Transverse colon (tissue), 4 donors: ENCODE measurements around the gene MTHFD1L.

Source experiments
- EP300 ChIP-seq: sonication (generic); formaldehyde crosslinking; IDR thresholded peaks from one replicate; pipeline ENCODE4 v1.6.1; 2017; ENCODE audit warnings: antibody characterized with exemption, low read depth
- POLR2A ChIP-seq: fragments of 450-650 bp; IDR thresholded peaks from one replicate; pipeline ENCODE4 v1.6.1; 2016; ENCODE audit warnings: antibody characterized with exemption, mild to moderate bottlenecking, moderate library complexity
- POLR2AphosphoS5 ChIP-seq, 3 donors: sonication (generic); formaldehyde crosslinking; IDR thresholded peaks; one replicate each; pipeline ENCODE4 v1.6.1; 2016; ENCODE audit warnings: antibody characterized with exemption in 3 of 3
- TF ChIP-seq, protein P1 (sequence below), 5 experiments: fragments of 200-600 bp in 3 of 5; fragments of 450-650 bp in 2 of 5; sonication (generic) in 3 of 5; IDR thresholded peaks; 1 replicate in 2 of 5; 2 replicates in 3 of 5; pipeline ENCODE4 v1.5.1; 2016 to 2017; ENCODE audit warnings: antibody characterized with exemption in 5 of 5, inconsistent platforms in 3 of 5, mild to moderate bottlenecking in 2 of 5, moderate library complexity in 1 of 5

DNA sequence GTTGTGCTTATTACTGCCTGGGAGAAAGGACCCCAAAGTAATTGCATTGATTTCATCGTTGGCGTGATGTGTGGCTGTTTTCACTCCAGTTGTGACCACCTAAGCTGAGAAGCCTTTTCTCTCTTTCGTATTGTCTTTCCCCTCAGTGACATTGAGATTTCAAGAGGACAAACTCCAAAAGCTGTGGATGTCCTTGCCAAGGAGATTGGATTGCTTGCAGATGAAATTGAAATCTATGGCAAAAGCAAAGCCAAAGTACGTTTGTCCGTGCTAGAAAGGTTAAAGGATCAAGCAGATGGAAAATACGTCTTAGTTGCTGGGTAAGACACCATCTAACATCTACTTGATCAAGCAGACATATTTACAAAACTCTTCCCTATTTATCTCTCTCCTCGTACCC lies 60.5 kb downstream of the MTHFD1L start:
- TF ChIP-seq POLR2A = no peak
- TF ChIP-seq, protein P1, sequence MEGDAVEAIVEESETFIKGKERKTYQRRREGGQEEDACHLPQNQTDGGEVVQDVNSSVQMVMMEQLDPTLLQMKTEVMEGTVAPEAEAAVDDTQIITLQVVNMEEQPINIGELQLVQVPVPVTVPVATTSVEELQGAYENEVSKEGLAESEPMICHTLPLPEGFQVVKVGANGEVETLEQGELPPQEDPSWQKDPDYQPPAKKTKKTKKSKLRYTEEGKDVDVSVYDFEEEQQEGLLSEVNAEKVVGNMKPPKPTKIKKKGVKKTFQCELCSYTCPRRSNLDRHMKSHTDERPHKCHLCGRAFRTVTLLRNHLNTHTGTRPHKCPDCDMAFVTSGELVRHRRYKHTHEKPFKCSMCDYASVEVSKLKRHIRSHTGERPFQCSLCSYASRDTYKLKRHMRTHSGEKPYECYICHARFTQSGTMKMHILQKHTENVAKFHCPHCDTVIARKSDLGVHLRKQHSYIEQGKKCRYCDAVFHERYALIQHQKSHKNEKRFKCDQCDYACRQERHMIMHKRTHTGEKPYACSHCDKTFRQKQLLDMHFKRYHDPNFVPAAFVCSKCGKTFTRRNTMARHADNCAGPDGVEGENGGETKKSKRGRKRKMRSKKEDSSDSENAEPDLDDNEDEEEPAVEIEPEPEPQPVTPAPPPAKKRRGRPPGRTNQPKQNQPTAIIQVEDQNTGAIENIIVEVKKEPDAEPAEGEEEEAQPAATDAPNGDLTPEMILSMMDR (IDR thresholded peaks at IDR 0.05) = no peak
- no peak for TF ChIP-seq EP300
- no peak for TF ChIP-seq POLR2AphosphoS5 (IDR thresholded peaks at IDR 0.05)
